H1 (cell line): ENCODE results near the gene ZNF599.

Source experiments
- EZH2 ChIP-seq: fragments of 200-600 bp; sonication (generic); IDR thresholded peaks from 2 replicates; pipeline ENCODE4 v1.7.1; 2012; ENCODE audit warnings: low read depth, mild to moderate bottlenecking, moderate library complexity, low read length, inconsistent platforms; ENCODE audit not compliant: severe bottlenecking
- JUND ChIP-seq: IDR thresholded peaks from 2 replicates; pipeline ENCODE4 v1.6.1; 2011; ENCODE audit warnings: mild to moderate bottlenecking, improper control_type of control experiment, low read length
- NRF1 ChIP-seq: IDR thresholded peaks from 2 replicates; pipeline ENCODE4 v1.6.1; 2011; ENCODE audit warnings: mild to moderate bottlenecking, low read depth, low read length, improper control_type of control experiment
- POLR2A ChIP-seq, 2 experiments: IDR thresholded peaks; 1 replicate in 1 of 2; 2 replicates in 1 of 2; pipeline ENCODE4 v1.6.1; 2011; ENCODE audit warnings: low read depth in 2 of 2, low read length in 2 of 2, mild to moderate bottlenecking in 2 of 2; ENCODE audit errors: control extremely low read depth in 1 of 2
- RAD21 ChIP-seq, 2 experiments: IDR thresholded peaks in 1 of 2; conservative IDR thresholded peaks in 1 of 2; 2 replicates each; pipeline ENCODE4 v1.6.1; 2011; ENCODE audit warnings: low read depth in 2 of 2, low read length in 2 of 2, improper control_type of control experiment in 1 of 2, inconsistent platforms in 1 of 2, mild to moderate bottlenecking in 1 of 2, moderate library complexity in 1 of 2
- TF ChIP-seq, protein P1 (sequence below), 3 experiments: IDR thresholded peaks; 1 replicate in 2 of 3; 2 replicates in 1 of 3; pipeline versions ENCODE4 v1.5.1 to v1.6.1; 2011; ENCODE audit warnings: low read length in 3 of 3, mild to moderate bottlenecking in 3 of 3, inconsistent platforms in 2 of 3, low read depth in 1 of 3, moderate library complexity in 1 of 3; ENCODE audit not compliant: insufficient read depth in 1 of 3; ENCODE audit errors: control extremely low read depth in 1 of 3

DNA sequence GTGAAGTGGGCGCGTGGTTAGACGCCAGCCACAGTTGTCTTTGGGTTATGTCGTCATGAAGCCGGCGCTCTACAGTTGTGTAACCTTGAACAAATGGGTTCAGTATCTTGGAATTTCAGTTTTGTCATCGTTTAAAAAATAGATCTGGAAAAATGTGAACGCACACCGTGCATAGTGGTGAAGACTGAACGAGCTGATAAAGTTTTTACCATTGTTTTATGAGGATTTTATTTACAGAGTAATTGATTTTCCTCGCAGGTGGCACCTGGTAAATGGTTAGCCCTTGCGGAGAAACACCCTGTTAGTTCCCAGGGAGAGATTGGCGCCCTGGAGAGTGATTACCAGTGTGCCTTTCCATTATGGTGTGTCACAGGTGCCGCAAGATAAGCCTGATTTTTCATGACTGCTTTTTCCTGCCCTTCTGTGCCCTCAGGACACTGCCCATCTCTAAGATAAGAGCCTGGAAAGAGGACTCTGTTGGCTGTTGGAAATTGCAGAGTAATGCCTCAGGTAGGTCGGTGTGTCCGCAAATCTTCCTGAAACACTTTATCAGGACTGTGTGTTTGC is 38.4 kb downstream of the ZNF599 start:
- TF ChIP-seq NRF1: no peak
- TF ChIP-seq EZH2: no peak
- TF ChIP-seq RAD21 (IDR thresholded peaks at IDR 0.05 in 1 of 2, conservative IDR thresholded peaks at IDR 0.05 in 1 of 2; ENCODE audit: low read depth in 2 of 2, low read length in 2 of 2): no peak
- TF ChIP-seq, protein P1, sequence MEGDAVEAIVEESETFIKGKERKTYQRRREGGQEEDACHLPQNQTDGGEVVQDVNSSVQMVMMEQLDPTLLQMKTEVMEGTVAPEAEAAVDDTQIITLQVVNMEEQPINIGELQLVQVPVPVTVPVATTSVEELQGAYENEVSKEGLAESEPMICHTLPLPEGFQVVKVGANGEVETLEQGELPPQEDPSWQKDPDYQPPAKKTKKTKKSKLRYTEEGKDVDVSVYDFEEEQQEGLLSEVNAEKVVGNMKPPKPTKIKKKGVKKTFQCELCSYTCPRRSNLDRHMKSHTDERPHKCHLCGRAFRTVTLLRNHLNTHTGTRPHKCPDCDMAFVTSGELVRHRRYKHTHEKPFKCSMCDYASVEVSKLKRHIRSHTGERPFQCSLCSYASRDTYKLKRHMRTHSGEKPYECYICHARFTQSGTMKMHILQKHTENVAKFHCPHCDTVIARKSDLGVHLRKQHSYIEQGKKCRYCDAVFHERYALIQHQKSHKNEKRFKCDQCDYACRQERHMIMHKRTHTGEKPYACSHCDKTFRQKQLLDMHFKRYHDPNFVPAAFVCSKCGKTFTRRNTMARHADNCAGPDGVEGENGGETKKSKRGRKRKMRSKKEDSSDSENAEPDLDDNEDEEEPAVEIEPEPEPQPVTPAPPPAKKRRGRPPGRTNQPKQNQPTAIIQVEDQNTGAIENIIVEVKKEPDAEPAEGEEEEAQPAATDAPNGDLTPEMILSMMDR (IDR thresholded peaks at IDR 0.05; ENCODE audit: control extremely low read depth in 1 of 3, insufficient read depth in 1 of 3, low read depth in 1 of 3, low read length in 3 of 3): no peak
- no peak for TF ChIP-seq JUND
- peak in 1 of 2 experiments; percentile 37; a peak in 1 of 3 replicates for TF ChIP-seq POLR2A (IDR thresholded peaks at IDR 0.05; ENCODE audit: control extremely low read depth in 1 of 2, low read depth in 2 of 2, low read length in 2 of 2)
